HUDEP-2 (cell line): ENCODE results near the gene IQCK.

Experiments
- DNase-seq, 76 experiments: peaks; one replicate each; lab custom pipeline; 2025; ENCODE audit not compliant: unreplicated experiment in 76 of 76; lab: John Stamatoyannopoulos, UW

Gene IQCK

GRCh38 chr16:19830902-19831560, 113.0 kb downstream of the IQCK start:
- DNase-seq: no peak

GRCh38 chr16:19831678-19832077, 113.6 kb downstream of the IQCK start:
- no peak for DNase-seq

DNA sequence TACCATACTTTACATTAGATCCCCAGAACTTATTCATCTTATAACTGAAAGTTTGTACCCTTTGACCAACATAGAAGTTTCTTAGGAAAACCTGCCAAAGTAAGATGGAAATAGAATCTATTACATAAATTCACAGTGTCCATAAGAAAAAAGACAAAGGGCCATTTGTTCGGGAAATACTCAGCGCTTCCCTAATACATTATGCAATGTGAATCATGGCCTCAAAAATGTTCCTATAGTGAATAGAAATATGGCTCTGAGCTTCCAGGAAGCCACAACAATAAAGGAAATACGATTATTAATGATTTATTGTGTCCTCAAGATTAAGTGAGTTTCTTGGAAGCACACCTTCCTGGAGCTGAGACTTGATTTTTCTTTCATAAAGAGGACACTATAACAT, 115.1 kb downstream of the IQCK start:
- no peak for DNase-seq

DNA sequence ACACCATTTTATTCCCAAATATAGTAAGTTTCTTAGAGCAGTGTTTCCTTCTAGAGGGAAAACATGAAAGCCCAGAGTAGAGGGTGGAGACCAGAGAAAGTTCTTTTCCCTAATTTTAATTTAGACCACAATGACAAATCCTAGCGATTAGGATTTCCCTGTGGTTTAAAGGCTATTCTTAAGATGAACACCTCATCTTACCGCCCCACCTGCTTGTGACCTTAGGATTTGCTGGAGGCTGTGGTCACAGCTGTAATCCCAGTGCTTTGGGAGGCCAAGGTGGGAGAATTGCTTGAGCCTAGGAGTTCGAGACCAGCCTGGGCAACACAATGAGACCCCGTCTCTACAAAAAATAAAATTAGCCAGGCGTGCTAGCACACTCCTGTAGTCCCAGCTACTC, 115.5 kb downstream of the IQCK start:
- no peak for DNase-seq

GRCh38 chr16:19835196-19835595, 117.1 kb downstream of the IQCK start:
- DNase-seq: no peak

DNA sequence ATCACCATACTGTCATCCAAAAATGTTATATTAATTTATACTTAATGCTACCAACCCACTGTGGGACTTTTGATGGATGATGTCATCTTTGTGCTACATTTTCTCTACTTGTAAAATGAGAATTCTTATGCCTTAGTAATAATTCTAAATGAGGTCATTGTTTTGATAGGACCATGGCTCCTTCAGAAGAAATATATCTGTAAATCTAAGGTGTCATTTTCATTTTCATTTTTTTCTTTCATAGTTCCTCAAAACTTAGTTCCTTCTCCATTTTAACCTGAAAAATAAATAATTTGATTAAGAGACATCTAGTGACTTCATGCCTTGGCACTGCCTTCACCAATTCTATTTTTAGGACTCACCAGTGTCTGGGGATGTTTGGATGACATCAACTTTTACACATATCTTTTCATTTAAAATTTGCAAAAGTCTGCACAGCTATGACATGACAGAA, 117.9 kb downstream of the IQCK start:
- no peak for DNase-seq

GRCh38 chr16:19837331-19837980, 119.4 kb downstream of the IQCK start:
- no peak for DNase-seq

DNA sequence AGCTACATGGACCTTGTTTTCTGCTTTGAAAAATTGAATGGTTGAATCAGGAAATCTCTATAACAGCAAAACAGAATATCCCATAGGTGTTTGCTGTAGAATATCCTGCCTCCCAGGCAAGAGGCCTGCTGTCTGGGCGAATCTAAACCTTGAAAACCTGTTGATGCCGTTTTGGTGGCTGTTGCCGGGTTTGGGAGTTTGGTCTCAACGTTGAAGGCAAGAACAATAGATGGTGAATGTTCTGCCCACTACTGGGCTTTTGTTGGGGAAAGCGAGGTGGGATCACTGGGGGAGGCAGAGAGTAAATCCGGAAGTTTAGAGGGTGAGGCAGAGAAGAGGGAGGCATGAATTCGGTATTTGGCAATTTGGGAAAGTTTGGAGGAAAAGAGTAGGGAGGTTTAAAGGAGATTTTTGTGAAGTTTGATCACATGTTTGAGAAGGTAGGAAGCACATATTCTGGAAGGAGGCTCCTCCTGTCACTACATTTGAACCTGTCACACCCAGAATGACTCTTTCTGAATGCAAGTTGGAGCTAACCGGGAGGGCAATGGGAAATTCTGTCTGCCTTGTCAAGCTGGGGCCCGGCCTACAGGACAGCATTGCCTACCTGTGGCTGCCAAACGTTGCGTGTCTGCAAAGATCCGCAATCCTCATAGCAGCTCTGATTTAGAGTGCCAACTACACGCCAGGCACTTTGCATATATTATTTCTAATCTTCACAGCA, 120.1 kb downstream of the IQCK start:
- DNase-seq: no peak

- DNase-seq: no peak
Observed at GRCh38 chr16:19840524-19841110, 122.5 kb downstream of the IQCK start.

GRCh38 chr16:19841184-19841583, 123.1 kb downstream of the IQCK start:
- DNase-seq: no peak

- DNase-seq: peak in 15 of 76 experiments; percentile 2 to 49 (median 10)
Observed at GRCh38 chr16:19842426-19843157, 124.5 kb downstream of the IQCK start.

- DNase-seq: no peak
Observed at GRCh38 chr16:19843371-19843770, 125.3 kb downstream of the IQCK start.

DNA sequence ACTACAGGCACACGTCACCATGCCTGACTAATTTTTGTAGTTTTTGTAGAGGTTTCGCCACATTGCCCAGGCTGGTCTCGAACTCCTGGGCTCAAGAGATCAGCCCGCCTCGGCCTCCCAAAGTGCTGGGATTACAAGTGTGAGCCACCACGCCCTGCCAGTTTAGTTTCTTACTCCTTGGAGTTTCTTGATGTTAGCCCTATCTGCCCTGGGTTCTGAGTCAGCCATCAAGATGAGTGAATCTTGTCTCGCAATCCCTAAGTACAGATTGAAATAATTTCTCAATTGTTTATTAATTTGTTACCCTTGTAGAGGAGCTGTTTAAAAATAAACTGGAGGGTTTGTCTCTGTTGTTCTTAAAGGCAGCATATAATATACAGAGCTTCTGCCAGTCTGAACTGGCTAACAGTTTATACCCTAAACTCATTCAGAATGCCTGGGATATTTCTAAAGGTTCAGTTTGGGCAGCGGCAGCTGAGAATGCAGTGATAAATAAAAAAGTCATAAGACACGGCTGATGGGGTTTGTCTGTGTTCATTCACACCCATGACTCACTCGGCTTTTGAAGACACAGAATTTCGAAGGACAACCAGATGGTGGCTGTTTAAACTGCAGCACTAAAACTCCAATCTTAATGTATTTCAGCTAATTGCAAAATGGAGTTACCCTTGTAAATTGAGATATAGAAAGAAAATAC, 127.0 kb downstream of the IQCK start:
- peak in 12 of 76 experiments; percentile 5 to 36 (median 12) for DNase-seq

GRCh38 chr16:19846436-19846835, 128.4 kb downstream of the IQCK start:
- DNase-seq: no peak

DNA sequence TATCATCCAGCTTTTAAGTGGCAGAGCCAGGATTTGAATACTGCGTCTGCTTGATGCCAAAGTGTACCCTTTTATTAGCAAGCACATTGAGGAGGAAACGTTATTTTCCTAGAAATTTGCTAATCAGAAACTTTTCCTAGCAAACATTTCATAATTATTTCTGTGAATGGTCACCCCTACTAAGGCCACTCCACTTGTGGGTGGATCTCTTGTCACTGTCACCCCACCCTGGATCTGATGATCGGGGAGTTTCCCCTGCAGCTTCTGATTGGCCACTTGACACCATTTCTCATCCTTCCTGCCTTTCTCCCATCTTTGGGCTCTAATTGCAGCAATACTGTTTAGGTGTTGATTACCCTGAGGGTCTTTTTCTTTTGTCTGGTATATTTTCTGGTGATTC, 130.7 kb downstream of the IQCK start:
- no peak for DNase-seq

DNA sequence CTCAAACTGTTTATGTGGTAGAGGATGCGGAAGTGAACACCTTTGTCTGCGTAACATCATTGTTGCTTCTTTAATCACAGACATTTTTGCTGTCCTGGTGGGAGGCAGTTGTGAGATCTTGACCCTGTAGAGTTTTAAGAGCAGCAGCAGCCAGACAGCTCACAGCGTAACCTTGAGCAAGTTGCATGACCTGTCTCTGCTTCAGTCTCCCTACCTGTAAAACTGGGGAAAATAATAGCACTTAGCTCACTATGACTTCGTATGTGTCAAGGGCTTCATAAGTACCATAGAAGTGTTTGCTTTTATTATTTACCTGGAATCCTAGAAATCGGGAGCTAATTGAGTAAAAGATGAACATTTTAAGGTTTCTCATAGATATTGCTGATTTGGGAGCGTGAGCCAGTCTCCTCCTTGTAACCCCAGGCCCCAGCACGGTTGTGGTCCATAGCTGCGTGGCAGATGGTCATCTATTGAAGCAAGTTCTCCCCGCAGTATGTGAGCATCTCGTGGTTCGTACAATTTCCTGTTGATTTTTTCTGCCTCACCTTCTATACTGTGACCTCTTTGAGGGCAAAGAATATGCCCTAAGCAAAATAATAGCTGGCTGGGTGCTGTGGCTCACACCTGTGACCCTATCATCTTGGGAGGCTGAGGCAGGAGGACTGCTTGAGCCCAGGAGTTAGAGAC, 132.2 kb downstream of the IQCK start:
- no peak for DNase-seq

DNA sequence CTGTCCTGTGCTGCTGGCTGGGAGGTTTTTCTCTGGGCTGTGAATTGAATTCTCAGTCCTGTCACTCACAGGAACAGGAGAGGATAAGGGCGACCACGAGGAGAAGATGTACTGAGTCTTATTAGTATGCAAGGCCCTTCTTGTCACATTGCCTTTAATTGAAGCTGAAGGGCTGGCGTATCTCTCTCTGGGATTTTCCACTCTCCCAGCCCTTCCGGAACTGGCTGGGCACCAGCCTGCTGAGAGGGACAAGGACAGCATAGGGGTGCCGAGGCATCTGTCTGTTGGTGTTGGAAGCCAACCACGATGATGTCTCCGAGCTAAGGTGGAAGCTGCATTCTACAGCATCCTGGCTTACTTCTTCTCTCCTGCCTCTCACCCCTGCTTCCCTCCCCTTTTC, 133.4 kb downstream of the IQCK start:
- no peak for DNase-seq

DNA sequence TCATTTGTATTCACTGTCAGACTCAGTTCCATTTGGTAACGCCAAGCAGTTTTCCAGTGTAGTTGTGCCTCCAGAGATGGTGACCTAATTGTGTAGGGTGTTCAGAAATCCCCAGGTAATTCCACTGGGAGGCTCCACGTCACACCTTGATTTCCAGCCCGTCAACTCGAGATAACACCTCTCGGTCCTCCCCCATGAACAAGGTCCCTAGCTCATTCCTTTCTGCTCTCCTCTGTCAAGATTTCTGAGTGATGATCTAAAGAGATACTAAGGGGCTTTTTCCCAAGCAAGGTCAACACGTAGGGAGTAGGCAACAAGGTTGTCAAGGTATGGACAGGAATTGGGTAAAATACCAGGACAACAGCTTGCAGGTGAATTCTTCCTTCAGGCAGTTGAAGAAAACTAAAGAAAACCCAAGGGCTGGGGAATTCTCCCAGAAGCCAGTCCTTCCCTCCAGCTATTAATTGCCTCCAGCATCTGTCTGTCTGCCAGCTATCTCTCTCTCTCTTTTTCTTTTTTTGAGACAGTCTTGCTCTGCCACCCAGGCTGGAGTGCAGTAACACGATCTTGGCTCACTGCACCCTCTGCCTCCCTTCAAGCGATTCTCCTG, 135.2 kb downstream of the IQCK start:
- no peak for DNase-seq
